ENCODE data around the gene SPCS1. TPM values are rescaled to one million over a fixed set of nuclear protein-coding genes. Genes with fewer than 3 reads are reported as not detected.
A peak's percentile ranks its signal among the peaks of the same experiment; 100 is the strongest.
"Not testable (repeated sequence)": the region's sequence is repeated elsewhere in the genome, so short reads cannot be mapped to it uniquely, and the experiment has no call there.

SPCS1 gene
- total and polyA plus RNA-seq, 7 donors: 62.0 to 191 (median 113) TPM

- intact Hi-C loops (cut with DNase I): no loop called here
- no peak for DNase-seq
- H3K27ac ChIP-seq: peak overlapping the region in 3 of 4 donors; percentile 51 to 63 (median 57)
- no peak overlapping the region for H3K4me3 ChIP-seq
- TF ChIP-seq EP300 (IDR thresholded peaks at IDR 0.05) (no peak), POLR2A (IDR thresholded peaks at IDR 0.05) (no peak), POLR2AphosphoS5 (IDR thresholded peaks at IDR 0.05) (no peak)
- TF ChIP-seq, protein P1, sequence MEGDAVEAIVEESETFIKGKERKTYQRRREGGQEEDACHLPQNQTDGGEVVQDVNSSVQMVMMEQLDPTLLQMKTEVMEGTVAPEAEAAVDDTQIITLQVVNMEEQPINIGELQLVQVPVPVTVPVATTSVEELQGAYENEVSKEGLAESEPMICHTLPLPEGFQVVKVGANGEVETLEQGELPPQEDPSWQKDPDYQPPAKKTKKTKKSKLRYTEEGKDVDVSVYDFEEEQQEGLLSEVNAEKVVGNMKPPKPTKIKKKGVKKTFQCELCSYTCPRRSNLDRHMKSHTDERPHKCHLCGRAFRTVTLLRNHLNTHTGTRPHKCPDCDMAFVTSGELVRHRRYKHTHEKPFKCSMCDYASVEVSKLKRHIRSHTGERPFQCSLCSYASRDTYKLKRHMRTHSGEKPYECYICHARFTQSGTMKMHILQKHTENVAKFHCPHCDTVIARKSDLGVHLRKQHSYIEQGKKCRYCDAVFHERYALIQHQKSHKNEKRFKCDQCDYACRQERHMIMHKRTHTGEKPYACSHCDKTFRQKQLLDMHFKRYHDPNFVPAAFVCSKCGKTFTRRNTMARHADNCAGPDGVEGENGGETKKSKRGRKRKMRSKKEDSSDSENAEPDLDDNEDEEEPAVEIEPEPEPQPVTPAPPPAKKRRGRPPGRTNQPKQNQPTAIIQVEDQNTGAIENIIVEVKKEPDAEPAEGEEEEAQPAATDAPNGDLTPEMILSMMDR (IDR thresholded peaks at IDR 0.05): no peak
- 51 to 66% methylated on average over 1 of the region's 1 CpG for WGBS, 2 donors
- H3K9me3 ChIP-seq: no peaks in the 10 kb centered on the region
- H3K4me1 ChIP-seq: peaks cover 0 to 22% (median 17%) of the 10 kb centered on the region in 4 donors
- peaks cover 6 to 68% (median 13%) of the 10 kb centered on the region in 4 donors for H3K36me3 ChIP-seq
- H3K27me3 ChIP-seq: no peaks in the 10 kb centered on the region
Measured at GRCh38 chr3:52671676-52672075, 34.2 kb upstream of the SPCS1 start.

DNA sequence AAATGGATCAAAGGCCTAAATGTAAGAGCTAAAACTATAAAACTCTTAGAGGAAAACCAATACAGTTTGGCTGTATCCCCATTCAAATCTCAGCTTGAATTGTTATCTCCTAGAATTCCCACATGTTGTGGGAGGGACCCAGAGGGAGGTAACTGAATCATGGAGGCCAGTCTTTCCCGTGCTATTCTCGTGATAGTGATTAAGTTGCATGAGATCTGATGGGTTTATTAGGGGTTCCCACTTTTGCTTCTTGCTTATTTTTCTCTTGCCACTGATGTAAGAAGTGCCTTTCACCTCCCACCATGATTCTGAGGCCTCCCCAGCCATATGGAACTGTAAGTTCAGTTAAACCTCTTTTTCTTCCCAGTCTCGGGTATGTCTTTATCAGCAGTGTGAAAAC is 29.7 kb upstream of the SPCS1 start:
- H3K27ac ChIP-seq; H3K27me3 ChIP-seq; H3K4me3 ChIP-seq; intact Hi-C loops (cut with DNase I); H3K9me3 ChIP-seq; DNase-seq: not testable (repeated sequence)
- WGBS, 2 donors: 88 to 99% methylated on average over 3 of the region's 3 CpGs
- H3K36me3 ChIP-seq: peaks cover 18 to 88% (median 34%) of the 10 kb centered on the region in 4 donors
- H3K4me1 ChIP-seq: peaks cover 0 to 11% (median 4%) of the 10 kb centered on the region in 4 donors

DNA sequence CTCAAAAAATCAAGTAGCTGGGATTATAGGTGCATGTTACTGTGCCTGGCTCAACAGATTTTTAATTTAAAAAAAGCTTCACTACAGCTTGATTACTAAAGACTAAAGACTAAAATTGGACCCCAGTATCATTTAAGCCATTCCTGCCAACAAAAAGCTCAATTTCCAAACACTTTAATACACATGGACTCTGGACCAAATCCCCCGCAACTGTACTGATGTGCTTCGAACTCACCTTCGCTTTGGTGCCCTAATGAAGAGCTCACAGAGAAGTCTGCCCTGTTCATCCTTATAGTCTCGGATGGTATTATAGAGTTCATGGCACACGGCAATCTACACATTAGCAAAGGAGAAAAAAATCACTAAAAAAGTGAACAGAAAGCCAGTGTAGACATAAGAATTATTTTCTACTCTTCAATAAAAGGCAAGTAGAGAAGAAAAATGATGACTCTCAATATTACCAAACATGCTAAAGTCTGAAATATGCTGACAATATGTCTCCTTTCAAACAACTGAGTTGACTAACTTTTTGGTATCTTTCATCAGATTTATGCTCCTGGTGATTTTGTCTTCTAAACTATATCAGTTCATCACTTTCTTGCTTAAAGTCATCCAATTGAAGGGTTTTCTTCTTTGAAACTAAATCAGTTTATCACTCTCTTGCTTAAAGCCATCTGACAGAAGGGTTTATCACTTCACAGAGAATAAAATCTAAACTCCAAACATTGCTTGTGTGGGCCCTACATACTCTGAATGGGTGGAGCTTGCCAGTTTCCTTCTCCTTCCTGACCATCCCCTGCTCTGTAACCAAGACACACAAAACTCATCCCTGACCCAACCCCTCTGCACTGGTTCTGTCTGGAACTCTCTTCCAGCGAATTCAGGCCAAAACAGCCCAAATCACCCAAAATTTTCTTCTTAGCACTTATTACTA is 27.4 kb upstream of the SPCS1 start:
- TF ChIP-seq POLR2AphosphoS5 (IDR thresholded peaks at IDR 0.05): no peak
- TF ChIP-seq POLR2A (IDR thresholded peaks at IDR 0.05): no peak
- no peak for TF ChIP-seq EP300 (IDR thresholded peaks at IDR 0.05)
- TF ChIP-seq, protein P1 (IDR thresholded peaks at IDR 0.05): no peak
- peaks cover 0 to 20% (median 8%) of the 10 kb centered on the region in 4 donors for H3K4me1 ChIP-seq

DNA sequence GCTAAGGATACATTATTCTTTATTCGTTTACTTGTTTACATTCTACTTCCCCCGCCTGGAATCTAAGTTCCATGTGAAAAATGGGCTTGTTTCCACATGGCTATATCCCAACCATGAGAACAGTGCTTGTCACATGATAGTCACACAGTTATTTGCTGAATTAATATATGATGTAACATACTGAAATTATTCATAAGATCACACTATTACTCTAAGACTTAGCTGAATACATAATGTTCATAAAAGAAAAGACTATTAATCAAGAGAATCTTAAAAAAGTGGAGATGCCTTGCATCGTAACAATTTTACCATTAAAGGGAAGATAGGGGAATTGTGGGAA is 26.7 kb upstream of the SPCS1 start:
- Histone ChIP-seq H3K27me3 (no peaks in the 10 kb centered on the region), H3K36me3 (peaks cover 11 to 60% (median 31%) of the 10 kb centered on the region in 4 donors), H3K4me3 (no peak overlapping the region), H3K27ac (no peak overlapping the region), H3K4me1 (peaks cover 0 to 26% (median 14%) of the 10 kb centered on the region in 4 donors), H3K9me3 (no peaks in the 10 kb centered on the region)
- DNase-seq: no peak
- no peak for TF ChIP-seq EP300 (IDR thresholded peaks at IDR 0.05)
- TF ChIP-seq, protein P1 (IDR thresholded peaks at IDR 0.05): no peak
- WGBS, 2 donors: 89% methylated on average over 3 of the region's 3 CpGs
- intact Hi-C loops (cut with DNase I): no loop called here

More for the DNA sequence above, 27.4 kb upstream of the SPCS1 start:
- H3K9me3 ChIP-seq: no peaks in the 10 kb centered on the region
- intact Hi-C loops (cut with DNase I): no loop called here
- no peak overlapping the region for H3K27ac ChIP-seq
- no peak for DNase-seq
- WGBS, 2 donors: 97% methylated on average over 6 of the region's 6 CpGs
- H3K4me3 ChIP-seq: no peak overlapping the region
- H3K36me3 ChIP-seq: peaks cover 18 to 64% (median 31%) of the 10 kb centered on the region in 4 donors
- H3K27me3 ChIP-seq: no peaks in the 10 kb centered on the region

- DNase-seq: no peak
- H3K36me3 ChIP-seq: peaks cover 11 to 54% (median 31%) of the 10 kb centered on the region in 4 donors
- TF ChIP-seq, protein P1 (IDR thresholded peaks at IDR 0.05): no peak
- TF ChIP-seq POLR2AphosphoS5 (IDR thresholded peaks at IDR 0.05): no peak
- WGBS, 2 donors: 17 to 63% methylated on average over 1 of the region's 1 CpG
- no peaks in the 10 kb centered on the region for H3K9me3 ChIP-seq
- H3K4me1 ChIP-seq: peaks cover 0 to 32% (median 20%) of the 10 kb centered on the region in 4 donors
- H3K4me3 ChIP-seq: no peak overlapping the region
- intact Hi-C loops (cut with DNase I): loop anchor here (10.0 kb wide), 1 partner anchor 405 kb away; the partner anchor contains the start of gene WDR82
- H3K27ac ChIP-seq: no peak overlapping the region
- no peaks in the 10 kb centered on the region for H3K27me3 ChIP-seq
Measured at GRCh38 chr3:52679811-52680210, 26.1 kb upstream of the SPCS1 start.
